Body of pancreas (tissue), 4 donors: Measurements from ENCODE around the gene OCRL.

ENCODE experiments used
- POLR2A ChIP-seq, 3 donors: fragments of 450-650 bp; IDR thresholded peaks; one replicate each; pipeline ENCODE4 v1.6.1; 2016; ENCODE audit warnings: antibody characterized with exemption in 3 of 3, mild to moderate bottlenecking in 2 of 3
- TF ChIP-seq, protein P1 (sequence below), 7 experiments: fragments of 450-650 bp in 4 of 7; fragments of 200-600 bp in 3 of 7; sonication (generic) in 3 of 7; IDR thresholded peaks; one replicate each; pipeline ENCODE4 v1.5.1; 2016 to 2019; ENCODE audit warnings: antibody characterized with exemption in 7 of 7

DNA sequence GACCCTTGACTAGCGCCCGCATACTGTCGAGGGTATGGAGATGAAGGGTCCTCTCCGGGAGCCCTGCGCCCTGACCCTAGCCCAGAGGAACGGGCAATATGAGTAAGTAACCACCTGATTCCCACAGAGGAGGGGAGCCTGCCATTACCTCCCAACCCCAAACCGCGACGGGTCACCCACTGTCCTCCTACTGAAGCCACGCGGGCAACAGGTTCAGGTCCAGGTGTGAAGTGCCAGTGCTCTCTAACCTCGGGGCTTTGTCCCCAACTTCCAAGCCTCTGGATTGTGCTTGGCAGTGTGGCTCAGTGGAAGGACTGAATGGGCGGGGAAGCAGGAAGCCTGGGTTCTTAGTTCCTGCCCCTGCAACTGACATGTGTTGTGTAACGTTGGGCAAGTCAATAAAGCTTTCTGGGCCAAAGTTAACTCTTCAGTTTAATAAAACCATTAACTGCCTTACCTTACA lies 694 bp downstream of the OCRL start:
- no peak for TF ChIP-seq POLR2A (IDR thresholded peaks at IDR 0.05)
- TF ChIP-seq, protein P1, sequence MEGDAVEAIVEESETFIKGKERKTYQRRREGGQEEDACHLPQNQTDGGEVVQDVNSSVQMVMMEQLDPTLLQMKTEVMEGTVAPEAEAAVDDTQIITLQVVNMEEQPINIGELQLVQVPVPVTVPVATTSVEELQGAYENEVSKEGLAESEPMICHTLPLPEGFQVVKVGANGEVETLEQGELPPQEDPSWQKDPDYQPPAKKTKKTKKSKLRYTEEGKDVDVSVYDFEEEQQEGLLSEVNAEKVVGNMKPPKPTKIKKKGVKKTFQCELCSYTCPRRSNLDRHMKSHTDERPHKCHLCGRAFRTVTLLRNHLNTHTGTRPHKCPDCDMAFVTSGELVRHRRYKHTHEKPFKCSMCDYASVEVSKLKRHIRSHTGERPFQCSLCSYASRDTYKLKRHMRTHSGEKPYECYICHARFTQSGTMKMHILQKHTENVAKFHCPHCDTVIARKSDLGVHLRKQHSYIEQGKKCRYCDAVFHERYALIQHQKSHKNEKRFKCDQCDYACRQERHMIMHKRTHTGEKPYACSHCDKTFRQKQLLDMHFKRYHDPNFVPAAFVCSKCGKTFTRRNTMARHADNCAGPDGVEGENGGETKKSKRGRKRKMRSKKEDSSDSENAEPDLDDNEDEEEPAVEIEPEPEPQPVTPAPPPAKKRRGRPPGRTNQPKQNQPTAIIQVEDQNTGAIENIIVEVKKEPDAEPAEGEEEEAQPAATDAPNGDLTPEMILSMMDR (IDR thresholded peaks at IDR 0.05), result no peak
